SK-N-MC (cell line): ENCODE measurements around the gene C12orf50.
"Not testable (repeated sequence)": the region's sequence is repeated elsewhere in the genome, so short reads cannot be mapped to it uniquely, and the experiment has no call there.

Source experiments
- DNase-seq: peaks from one replicate; pipeline ENCODE4 v3.0.0-alpha.2; 2011; ENCODE audit warnings: low read depth, low spot score
- H3K27ac ChIP-seq: fragments of 200-600 bp; sonication (generic); 2 replicates; pipeline ENCODE4 v1.5.1; 2016; ENCODE audit warnings: mixed run types
- H3K36me3 ChIP-seq: fragments of 200-600 bp; sonication (generic); 2 replicates; pipeline ENCODE4 v1.6.1; 2017; ENCODE audit warnings: antibody characterized with exemption, low read length, mixed read lengths; ENCODE audit not compliant: insufficient read depth
- H3K4me3 ChIP-seq: fragments of 200-600 bp; sonication (generic); 2 replicates; pipeline ENCODE4 v1.5.1; 2016
- H3K9ac ChIP-seq: fragments of 200-600 bp; sonication (generic); 2 replicates; pipeline ENCODE4 v1.8.0; 2017; ENCODE audit warnings: mixed run types, mixed read lengths; ENCODE audit not compliant: insufficient read length
- H3K9me3 ChIP-seq: fragments of 200-600 bp; sonication (generic); 2 replicates; pipeline ENCODE4 v1.6.1; 2017; ENCODE audit warnings: low read depth, mild to moderate bottlenecking, antibody characterized with exemption, low read length, moderate library complexity, mixed read lengths
- EZH2 ChIP-seq: fragments of 200-600 bp; sonication (generic); IDR thresholded peaks from one replicate; pipeline ENCODE4 v1.6.1; 2017; ENCODE audit warnings: antibody characterized with exemption
- FOXP2 ChIP-seq: optimal IDR thresholded peaks from 2 replicates; pipeline ENCODE3; 2011; ENCODE audit warnings: mild to moderate bottlenecking, moderate library complexity; ENCODE audit not compliant: insufficient read depth; ENCODE audit errors: extremely low read length, control extremely low read depth
- POLR2AphosphoS5 ChIP-seq: IDR thresholded peaks from 2 replicates; pipeline ENCODE4 v1.6.1; 2012; ENCODE audit warnings: mild to moderate bottlenecking, low read depth, low read length, borderline replicate concordance

C12orf50 gene

GRCh38 chr12:88037770-88038169, 8.6 kb upstream of the C12orf50 start:
- no peak overlapping the region for H3K27ac ChIP-seq
- H3K4me3 ChIP-seq, result peak overlapping the region; percentile 92
- no peak overlapping the region for H3K9ac ChIP-seq
- H3K36me3 ChIP-seq, result peaks cover 51% of the 10 kb centered on the region
- TF ChIP-seq POLR2AphosphoS5 (no peak), FOXP2 (no peak), EZH2 (no peak)
- no peaks in the 10 kb centered on the region for H3K9me3 ChIP-seq
- DNase-seq, result no peak

GRCh38 chr12:88036353-88036965, 7.3 kb upstream of the C12orf50 start:
- peak overlapping the region; percentile 92 for H3K4me3 ChIP-seq
- H3K9me3 ChIP-seq, result no peaks in the 10 kb centered on the region
- no peak for DNase-seq
- H3K36me3 ChIP-seq, result peaks cover 43% of the 10 kb centered on the region
- H3K27ac ChIP-seq, result no peak overlapping the region
- TF ChIP-seq EZH2, result no peak
- H3K9ac ChIP-seq, result peak overlapping the region; percentile 70

DNA sequence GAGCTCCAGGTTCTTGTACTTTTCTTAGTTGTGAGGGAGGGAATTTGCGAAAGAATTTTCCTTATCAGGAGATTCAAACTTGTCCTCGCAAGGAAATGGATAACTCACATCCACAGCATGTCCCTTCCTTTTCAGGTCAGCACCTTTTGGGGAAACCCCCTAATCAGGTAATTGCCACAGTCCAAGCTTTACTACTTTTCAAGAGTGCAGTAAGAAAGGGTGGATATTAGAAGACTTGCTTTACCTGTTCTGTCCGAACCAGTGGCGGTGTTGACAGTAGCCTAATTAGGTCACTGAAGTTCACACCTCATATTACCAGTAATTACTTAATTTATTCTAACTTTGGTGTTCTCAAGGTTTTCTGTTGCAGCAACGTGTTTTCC, 6.7 kb upstream of the C12orf50 start:
- H3K4me3 ChIP-seq, result peak overlapping the region; percentile 92
- H3K9me3 ChIP-seq, result no peaks in the 10 kb centered on the region
- H3K36me3 ChIP-seq, result peaks cover 37% of the 10 kb centered on the region
- H3K9ac ChIP-seq, result peak overlapping the region; percentile 70
- H3K27ac ChIP-seq, result no peak overlapping the region
- DNase-seq, result no peak
- no peak for TF ChIP-seq EZH2
- no peak for TF ChIP-seq FOXP2
- no peak for TF ChIP-seq POLR2AphosphoS5

DNA sequence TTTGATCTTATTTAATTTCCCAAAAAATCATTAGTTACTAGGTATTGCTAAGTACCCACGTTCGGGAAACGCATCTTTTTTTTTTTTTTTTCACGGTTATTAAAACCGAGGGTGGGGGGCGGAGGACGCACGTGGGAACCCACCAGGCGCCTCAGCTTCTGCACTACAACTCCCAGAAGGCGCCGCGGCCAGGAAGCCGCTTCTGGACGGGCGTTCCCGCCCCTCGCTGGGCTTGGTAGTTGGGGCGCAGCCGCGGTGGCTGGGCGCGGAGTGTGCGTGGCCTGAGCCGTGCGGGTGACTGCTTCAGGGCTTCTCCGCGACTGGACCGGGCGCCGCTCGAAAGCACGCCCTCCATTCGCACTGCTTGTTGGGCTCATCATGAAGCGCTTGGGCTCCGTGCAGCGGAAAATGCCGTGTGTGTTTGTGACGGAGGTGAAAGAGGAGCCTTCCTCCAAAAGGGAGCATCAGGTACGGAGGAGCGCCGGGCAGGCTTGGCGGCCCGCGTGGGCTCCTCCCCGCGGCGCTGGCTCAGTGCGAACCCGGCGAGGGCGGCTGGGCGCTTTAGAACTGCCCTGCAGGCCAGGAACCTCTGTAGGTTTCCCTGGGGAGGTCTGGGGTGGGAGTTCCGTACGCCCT, 6.2 kb upstream of the C12orf50 start:
- Histone ChIP-seq H3K4me3 (peak overlapping the region; percentile 92), H3K9me3 (no peaks in the 10 kb centered on the region), H3K9ac (peak overlapping the region; percentile 70), H3K27ac (no peak overlapping the region), H3K36me3 (peaks cover 32% of the 10 kb centered on the region)
- no peak for DNase-seq
- TF ChIP-seq EZH2, result no peak
- peak; percentile 98 for TF ChIP-seq POLR2AphosphoS5
- no peak for TF ChIP-seq FOXP2

GRCh38 chr12:88031161-88031560, 2.0 kb upstream of the C12orf50 start:
- DNase-seq, result not testable (repeated sequence)

GRCh38 chr12:88026196-88026595, 3.0 kb downstream of the C12orf50 start:
- Histone ChIP-seq H3K4me3 (no peak overlapping the region), H3K36me3 (no peaks in the 10 kb centered on the region), H3K27ac (no peak overlapping the region), H3K9ac (no peak overlapping the region), H3K9me3 (no peaks in the 10 kb centered on the region)
- no peak for DNase-seq
- TF ChIP-seq POLR2AphosphoS5, result no peak
- no peak for TF ChIP-seq EZH2
- no peak for TF ChIP-seq FOXP2

More at GRCh38 chr12:88031161-88031560, 2.0 kb upstream of the C12orf50 start:
- H3K36me3 ChIP-seq, H3K9me3 ChIP-seq, H3K27ac ChIP-seq, H3K9ac ChIP-seq, H3K4me3 ChIP-seq: not testable (repeated sequence)

DNA sequence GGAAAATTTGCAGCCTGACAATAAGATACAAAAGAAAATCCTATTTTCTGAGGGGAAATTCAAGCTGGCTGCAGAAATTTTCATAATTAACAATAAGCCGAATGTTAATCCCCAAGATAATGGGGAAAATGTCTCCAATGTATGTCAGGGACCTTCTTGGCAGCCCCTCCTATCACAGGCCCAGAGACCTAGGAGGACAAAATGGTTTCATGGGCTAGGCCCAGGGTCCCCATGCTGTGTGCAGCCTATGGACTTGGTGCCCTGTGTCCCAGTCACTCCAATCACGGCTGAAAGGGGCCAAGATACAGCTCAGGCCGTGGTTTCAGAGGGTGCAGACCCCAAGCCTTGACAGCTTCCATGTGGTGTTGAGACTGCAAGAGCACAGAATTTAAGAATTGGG, 11.2 kb downstream of the C12orf50 start:
- no peaks in the 10 kb centered on the region for H3K9me3 ChIP-seq
- no peaks in the 10 kb centered on the region for H3K36me3 ChIP-seq
- no peak overlapping the region for H3K9ac ChIP-seq
- H3K4me3 ChIP-seq, result no peak overlapping the region
- no peak for DNase-seq
- H3K27ac ChIP-seq, result no peak overlapping the region
- TF ChIP-seq FOXP2 (no peak), EZH2 (no peak), POLR2AphosphoS5 (no peak)

- no peak for TF ChIP-seq FOXP2
- no peak for TF ChIP-seq EZH2
- no peak for TF ChIP-seq POLR2AphosphoS5
- no peak overlapping the region for H3K27ac ChIP-seq
- DNase-seq, result no peak
These were observed 13.4 kb downstream of the C12orf50 start for GRCh38 chr12:88015825-88016224.

GRCh38 chr12:88011755-88012154, 17.4 kb downstream of the C12orf50 start:
- Histone ChIP-seq H3K9ac (no peak overlapping the region), H3K4me3 (no peak overlapping the region), H3K9me3 (no peaks in the 10 kb centered on the region), H3K36me3 (no peaks in the 10 kb centered on the region), H3K27ac (no peak overlapping the region)
- no peak for TF ChIP-seq EZH2
- DNase-seq, result no peak

More at GRCh38 chr12:88015825-88016224, 13.4 kb downstream of the C12orf50 start:
- no peak overlapping the region for H3K4me3 ChIP-seq
- H3K36me3 ChIP-seq, result no peaks in the 10 kb centered on the region
- no peak overlapping the region for H3K9ac ChIP-seq
- no peaks in the 10 kb centered on the region for H3K9me3 ChIP-seq
